ENCODE data around the gene GPR157. TPM values are rescaled to one million over a fixed set of nuclear protein-coding genes. Genes with fewer than 3 reads are reported as not detected.

GPR157 gene
- total and polyA plus RNA-seq, 2 of the 13 experiments (the other 11 are each of a cell fraction or from before 2014, with no cell fraction given), result 10.1 to 19.2 TPM

GRCh38 chr1:9100471-9101043 is 28.3 kb downstream of the GPR157 start (continued):
- peak; percentile 35 for TF ChIP-seq ZNF263 (CRISPR knock-in tag; IDR thresholded peaks at IDR 0.05)
- TF ChIP-seq NCOR1 (IDR thresholded peaks at IDR 0.05; ENCODE audit: borderline replicate concordance, low read length), result peak; percentile 81
- no peak for TF ChIP-seq FOXP1 (IDR thresholded peaks at IDR 0.05)
- TF ChIP-seq FOXP1 (CRISPR knock-in tag; IDR thresholded peaks at IDR 0.05), result peak; percentile 83
- TF ChIP-seq PBX2 (CRISPR knock-in tag; IDR thresholded peaks at IDR 0.05), result no peak
- no peak for TF ChIP-seq ZNF337 (CRISPR knock-in tag; IDR thresholded peaks at IDR 0.05; ENCODE audit: borderline replicate concordance, low read depth)
- no peak for TF ChIP-seq SNRNP70 (IDR thresholded peaks at IDR 0.05; ENCODE audit: low read depth, low read length)
- no peak; the same call in 1 of the 2 replicates for TF ChIP-seq ZNF710 (CRISPR knock-in tag; IDR thresholded peaks at IDR 0.05; ENCODE audit: borderline replicate concordance)
- TF ChIP-seq EED (CRISPR knock-in tag; IDR thresholded peaks at IDR 0.05), result no peak
- no peak for TF ChIP-seq CENPT (CRISPR knock-in tag; IDR thresholded peaks at IDR 0.05; ENCODE audit: low read depth)
- no peak for TF ChIP-seq PATZ1 (CRISPR knock-in tag; IDR thresholded peaks at IDR 0.05)
- no peak for TF ChIP-seq TRAFD1 (CRISPR knock-in tag; IDR thresholded peaks at IDR 0.05; ENCODE audit: borderline replicate concordance)
- peak; percentile 20; the same call in 1 of the 2 replicates for TF ChIP-seq CTCF (CRISPR knock-in tag; IDR thresholded peaks at IDR 0.05)
- TF ChIP-seq FOSL1 (CRISPR knock-in tag; IDR thresholded peaks at IDR 0.05; ENCODE audit: borderline replicate concordance), result no peak
- peak; percentile 44; the same call in 1 of the 2 replicates for TF ChIP-seq ZNF788 (CRISPR knock-in tag; IDR thresholded peaks at IDR 0.05; ENCODE audit: borderline replicate concordance)
- no peak for TF ChIP-seq DNMT3B (CRISPR knock-in tag; conservative IDR thresholded peaks at IDR 0.05)
- no peak for TF ChIP-seq FOXM1 (CRISPR knock-in tag; IDR thresholded peaks at IDR 0.05)
- TF ChIP-seq NPAS2 (CRISPR knock-in tag; IDR thresholded peaks at IDR 0.05; ENCODE audit: borderline replicate concordance), result no peak
- no peak for TF ChIP-seq ZNF619 (CRISPR knock-in tag; IDR thresholded peaks at IDR 0.05)
- TF ChIP-seq HOXA7 (CRISPR knock-in tag; IDR thresholded peaks at IDR 0.05), result no peak

All from HepG2 (cell line).